CD14-positive monocyte (primary cell): Measurements from ENCODE around the gene GAD2. TPM values are rescaled to one million over a fixed set of nuclear protein-coding genes. Genes with fewer than 3 reads are reported as not detected.
A peak's percentile ranks its signal among the peaks of the same experiment; 100 is the strongest.

Source experiments
- DNase-seq, 3 donors: peaks; one replicate each; pipeline ENCODE4 v3.0.0-alpha.2; 2011 to 2022
- H2AFZ ChIP-seq: 2 replicates; pipeline ENCODE4 v1.6.0; 2012; ENCODE audit warnings: mild to moderate bottlenecking, low read depth, low read length, inconsistent platforms; ENCODE audit not compliant: insufficient read depth, poor library complexity, severe bottlenecking
- H3K27ac ChIP-seq, 2 donors: 1 replicate in 1 of 2; 2 replicates in 1 of 2; pipeline ENCODE4 v1.5.1; 2012 to 2013; ENCODE audit warnings: low read length in 2 of 2, control low read depth in 1 of 2, inconsistent platforms in 1 of 2, low read depth in 1 of 2, mild to moderate bottlenecking in 1 of 2
- H3K27me3 ChIP-seq, 2 donors: one replicate each; pipeline versions ENCODE4 v1.6.0 to v1.6.1; 2011 to 2013; ENCODE audit warnings: low read length in 2 of 2; ENCODE audit not compliant: control insufficient read depth in 2 of 2, insufficient read depth in 2 of 2
- H3K36me3 ChIP-seq, 2 donors: replicated peaks in 1 of 2; 1 replicate in 1 of 2; 2 replicates in 1 of 2; pipeline versions ENCODE4 v1.5.1 to v1.6.1; 2012 to 2013; ENCODE audit warnings: low read length in 2 of 2, control low read depth in 1 of 2, inconsistent platforms in 1 of 2, mild to moderate bottlenecking in 1 of 2; ENCODE audit not compliant: insufficient read depth in 2 of 2, control insufficient read depth in 1 of 2
- H3K4me1 ChIP-seq, 2 donors: 1 replicate in 1 of 2; 2 replicates in 1 of 2; pipeline versions ENCODE4 v1.5.1 to v1.6.1; 2012 to 2013; ENCODE audit warnings: low read length in 2 of 2, control low read depth in 1 of 2, inconsistent platforms in 1 of 2, mild to moderate bottlenecking in 1 of 2, moderate library complexity in 1 of 2; ENCODE audit not compliant: insufficient read depth in 2 of 2, control insufficient read depth in 1 of 2
- H3K4me2 ChIP-seq: replicated peaks from 2 replicates; pipeline ENCODE3; 2012; ENCODE audit warnings: low read length, moderate library complexity, mild to moderate bottlenecking; ENCODE audit not compliant: poor library complexity, severe bottlenecking; ENCODE audit errors: extremely low read depth
- H3K4me3 ChIP-seq, 3 experiments: fragments of 200-600 bp in 1 of 3; sonication (generic) in 1 of 3; replicated peaks in 1 of 3; 1 replicate in 2 of 3; 2 replicates in 1 of 3; pipeline ENCODE4 v1.5.1; 2011 to 2013; ENCODE audit warnings: low read length in 3 of 3, mild to moderate bottlenecking in 3 of 3, control low read depth in 2 of 3, low read depth in 2 of 3, inconsistent platforms in 1 of 3, moderate library complexity in 1 of 3
- H3K79me2 ChIP-seq: 2 replicates; pipeline ENCODE4 v1.6.0; 2012; ENCODE audit warnings: mild to moderate bottlenecking, control low read depth, inconsistent platforms, low read length, moderate library complexity; ENCODE audit not compliant: insufficient read depth
- H3K9ac ChIP-seq: 2 replicates; pipeline ENCODE4 v1.6.0; 2017; ENCODE audit warnings: low read length, mild to moderate bottlenecking; ENCODE audit not compliant: insufficient read depth, poor library complexity, severe bottlenecking
- H3K9me3 ChIP-seq, 2 donors: replicated peaks in 1 of 2; 1 replicate in 1 of 2; 2 replicates in 1 of 2; pipeline versions ENCODE4 v1.5.1 to v1.6.1; 2012 to 2013; ENCODE audit warnings: low read length in 2 of 2, control low read depth in 1 of 2; ENCODE audit not compliant: control insufficient read depth in 1 of 2, insufficient read depth in 1 of 2
- H4K20me1 ChIP-seq: 2 replicates; pipeline ENCODE4 v1.6.0; 2012; ENCODE audit warnings: mild to moderate bottlenecking, low read length, control low read depth, moderate library complexity; ENCODE audit not compliant: insufficient read depth
- H3K27ac Mint-ChIP-seq, 7 donors: one replicate each; pipeline ENCODE4 v1.8.0; 2020; ENCODE audit warnings: mild to moderate bottlenecking in 7 of 7, mixed read lengths in 7 of 7, moderate library complexity in 6 of 7, inconsistent platforms in 2 of 7
- H3K27me3 Mint-ChIP-seq, 3 donors: one replicate each; pipeline ENCODE4 v1.8.0; 2021 to 2022; ENCODE audit warnings: low read depth in 3 of 3, mild to moderate bottlenecking in 3 of 3, mixed read lengths in 3 of 3, moderate library complexity in 3 of 3, inconsistent platforms in 1 of 3
- H3K36me3 Mint-ChIP-seq, 2 donors: one replicate each; pipeline ENCODE4 v1.8.0; 2020; ENCODE audit warnings: mixed read lengths in 2 of 2, inconsistent platforms in 1 of 2, mild to moderate bottlenecking in 1 of 2
- H3K4me1 Mint-ChIP-seq: one replicate; pipeline ENCODE4 v1.8.0; 2020; ENCODE audit warnings: mild to moderate bottlenecking, mixed read lengths
- H3K4me3 Mint-ChIP-seq, 2 donors: one replicate each; pipeline ENCODE4 v1.8.0; 2020; ENCODE audit warnings: mild to moderate bottlenecking in 2 of 2, mixed read lengths in 2 of 2, moderate library complexity in 1 of 2
- H3K9me3 Mint-ChIP-seq, 7 donors: one replicate each; pipeline ENCODE4 v1.8.0; 2020 to 2022; ENCODE audit warnings: mixed read lengths in 7 of 7, mild to moderate bottlenecking in 6 of 7, moderate library complexity in 6 of 7, inconsistent platforms in 2 of 7
- CTCF ChIP-seq: fragments of 200-600 bp; IDR thresholded peaks from one replicate; pipeline ENCODE4 v1.8.0; 2022; ENCODE audit warnings: antibody characterized with exemption, mild to moderate bottlenecking
- WGBS: methylation state at CpG from one replicate; pipeline ENCODE4 v1.1.5; 2013; ENCODE audit warnings: missing lambda C conversion rate; ENCODE audit not compliant: insufficient coverage; 5-methylcytosine and 5-hydroxymethylcytosine counted together
- intact Hi-C, 2 donors: fragments of 100-400 bp; cut with micrococcal nuclease; formaldehyde crosslinking; loops; one replicate each; pipeline versions ENCODE4 v1.15.0 to v1.15.1; 2023
- polyA plus RNA-seq, 3 donors: library from polyadenylated mRNA; depleted of rRNA in 1 of 3; unstranded in 2 of 3; stranded (reverse) in 1 of 3; fragments of 300-500 nt in 2 of 3; fragments of >200 nt in 1 of 3; fragmentation: Illumina TruSeq in 2 of 3; gene quantifications; 1 replicate in 2 of 3; 2 replicates in 1 of 3; pipeline ENCODE4 v1.2.3, GENCODE V29; 2012 to 2021

GAD2 gene
- polyA plus RNA-seq, 3 donors, result not detected

- Histone ChIP-seq H2AFZ (no peak overlapping the region), H3K9ac (no peak overlapping the region), H3K27ac (no peak overlapping the region), H3K4me3 (no peak overlapping the region), H3K4me2 (no peak overlapping the region), H3K36me3 (no peaks in the 10 kb centered on the region), H4K20me1 (no peaks in the 10 kb centered on the region), H3K9me3 (no peaks in the 10 kb centered on the region), H3K4me1 (no peaks in the 10 kb centered on the region), H3K27me3 (peaks cover 3 to 4% of the 10 kb centered on the region in 2 donors), H3K79me2 (no peaks in the 10 kb centered on the region)
- H3K27ac Mint-ChIP-seq, result peak overlapping the region in 1 of 7 donors; percentile 75
- no peak for DNase-seq
- H3K9me3 Mint-ChIP-seq, result peaks cover 0 to 3% (median 0%) of the 10 kb centered on the region in 7 donors
- intact Hi-C loops, result no loop called here
- peaks cover 2 to 15% (median 8%) of the 10 kb centered on the region in 3 donors for H3K27me3 Mint-ChIP-seq
- TF ChIP-seq CTCF, result no peak
- 91% methylated on average over 3 of the region's 3 CpGs for WGBS
- H3K36me3 Mint-ChIP-seq, result no peaks in the 10 kb centered on the region
- no peaks in the 10 kb centered on the region for H3K4me1 Mint-ChIP-seq
- H3K4me3 Mint-ChIP-seq, result no peak overlapping the region
Observed at GRCh38 chr10:26296360-26296759, 79.8 kb downstream of the GAD2 start.

GRCh38 chr10:26300001-26300400 lies 83.4 kb downstream of the GAD2 start:
- H3K36me3 ChIP-seq, result no peaks in the 10 kb centered on the region
- no peak overlapping the region for H2AFZ ChIP-seq
- H3K27ac ChIP-seq, result no peak overlapping the region
- H4K20me1 ChIP-seq, result no peaks in the 10 kb centered on the region
- no peak overlapping the region for H3K9ac ChIP-seq
- TF ChIP-seq CTCF, result no peak
- peaks cover 0 to 2% (median 0%) of the 10 kb centered on the region in 7 donors for H3K9me3 Mint-ChIP-seq
- WGBS, result no CpG with 5 or more reads among the region's 2 CpGs
- no peak overlapping the region for H3K27ac Mint-ChIP-seq
- no peak overlapping the region for H3K4me3 Mint-ChIP-seq
- no peaks in the 10 kb centered on the region for H3K36me3 Mint-ChIP-seq
- H3K27me3 ChIP-seq, result peaks cover 3 to 4% of the 10 kb centered on the region in 2 donors
- H3K4me3 ChIP-seq, result no peak overlapping the region
- H3K79me2 ChIP-seq, result no peaks in the 10 kb centered on the region
- no peaks in the 10 kb centered on the region for H3K9me3 ChIP-seq
- intact Hi-C loops, result no loop called here
- no peak overlapping the region for H3K4me2 ChIP-seq
- no peaks in the 10 kb centered on the region for H3K4me1 Mint-ChIP-seq
- no peak for DNase-seq
- H3K27me3 Mint-ChIP-seq, result peaks cover 2 to 7% (median 6%) of the 10 kb centered on the region in 3 donors
- no peaks in the 10 kb centered on the region for H3K4me1 ChIP-seq
